H9 (cell line): Measurements from ENCODE around the gene SH3RF3. TPM values are rescaled to one million over a fixed set of nuclear protein-coding genes. Genes with fewer than 3 reads are reported as not detected.

ENCODE experiments used
- DNase-seq: peaks from one replicate; pipeline ENCODE4 v3.0.0-alpha.2; 2017
- H2AFZ ChIP-seq: one replicate; pipeline ENCODE4 v1.6.1; 2013; ENCODE audit warnings: mild to moderate bottlenecking, low read length, control low read depth, moderate library complexity
- H2AK5ac ChIP-seq: 2 replicates; pipeline ENCODE4 v1.6.1; 2013; ENCODE audit warnings: low read length, control low read depth, mixed read lengths; ENCODE audit not compliant: insufficient read length
- H2BK120ac ChIP-seq: one replicate; pipeline ENCODE4 v1.6.1; 2013; ENCODE audit warnings: low read depth, mild to moderate bottlenecking, low read length, control low read depth, inconsistent platforms; ENCODE audit not compliant: poor library complexity, severe bottlenecking
- H2BK12ac ChIP-seq: 2 replicates; pipeline ENCODE4 v1.6.1; 2013; ENCODE audit warnings: low read length, control low read depth, mixed read lengths, low read depth; ENCODE audit not compliant: insufficient read length
- H2BK15ac ChIP-seq: 2 replicates; pipeline ENCODE4 v1.6.1; 2013; ENCODE audit warnings: low read depth, low read length, control low read depth
- H2BK20ac ChIP-seq: one replicate; pipeline ENCODE4 v1.6.1; 2013; ENCODE audit warnings: low read depth, mild to moderate bottlenecking, low read length, control low read depth, inconsistent platforms; ENCODE audit not compliant: poor library complexity, severe bottlenecking
- H2BK5ac ChIP-seq: 2 replicates; pipeline ENCODE4 v1.6.1; 2013; ENCODE audit warnings: low read length, control low read depth, mixed read lengths; ENCODE audit not compliant: insufficient read length
- H3K14ac ChIP-seq: 2 replicates; pipeline ENCODE4 v1.6.1; 2013; ENCODE audit warnings: low read length, control low read depth; ENCODE audit not compliant: insufficient read depth
- H3K18ac ChIP-seq: 2 replicates; pipeline ENCODE4 v1.6.1; 2013; ENCODE audit warnings: low read depth, mild to moderate bottlenecking, mixed read lengths, low read length, control low read depth; ENCODE audit not compliant: insufficient read length
- H3K23ac ChIP-seq: 2 replicates; pipeline ENCODE4 v1.6.1; 2013; ENCODE audit warnings: low read length, control low read depth, mixed read lengths, low read depth; ENCODE audit not compliant: insufficient read length
- H3K23me2 ChIP-seq: 2 replicates; pipeline ENCODE4 v1.6.1; 2013; ENCODE audit warnings: low read depth, mild to moderate bottlenecking, mixed read lengths, low read length, control low read depth; ENCODE audit not compliant: insufficient read length, poor library complexity, severe bottlenecking
- H3K27ac ChIP-seq: 2 replicates; pipeline ENCODE4 v1.5.1; 2013; ENCODE audit warnings: low read length, control low read depth, mixed read lengths, low read depth; ENCODE audit not compliant: insufficient read length
- H3K27me3 ChIP-seq: 2 replicates; pipeline ENCODE4 v1.6.1; 2013; ENCODE audit warnings: low read length, control low read depth, inconsistent platforms; ENCODE audit not compliant: insufficient read depth
- H3K4ac ChIP-seq: 2 replicates; pipeline ENCODE4 v1.6.1; 2013; ENCODE audit warnings: low read depth, mild to moderate bottlenecking, control low read depth, inconsistent platforms, low read length, moderate library complexity
- H3K4me1 ChIP-seq: 2 replicates; pipeline ENCODE4 v1.6.1; 2013; ENCODE audit warnings: low read length, control low read depth, inconsistent platforms; ENCODE audit not compliant: insufficient read depth
- H3K4me2 ChIP-seq: 2 replicates; pipeline ENCODE4 v1.6.1; 2013; ENCODE audit warnings: low read length, control low read depth, mixed read lengths; ENCODE audit not compliant: insufficient read length, insufficient read depth
- H3K56ac ChIP-seq: 2 replicates; pipeline ENCODE4 v1.6.1; 2013; ENCODE audit warnings: low read depth, mild to moderate bottlenecking, mixed read lengths, low read length, control low read depth; ENCODE audit not compliant: insufficient read length
- H3K79me1 ChIP-seq: 2 replicates; pipeline ENCODE4 v1.6.1; 2013; ENCODE audit warnings: low read depth, mild to moderate bottlenecking, moderate library complexity, low read length, control low read depth, inconsistent platforms; ENCODE audit not compliant: insufficient read depth, poor library complexity, severe bottlenecking
- H3K79me2 ChIP-seq: 2 replicates; pipeline ENCODE4 v1.6.1; 2013; ENCODE audit warnings: low read length, control low read depth, inconsistent platforms; ENCODE audit not compliant: insufficient read depth
- H3K9ac ChIP-seq: 2 replicates; pipeline ENCODE4 v1.6.1; 2013; ENCODE audit warnings: low read length, control low read depth, mixed read lengths; ENCODE audit not compliant: insufficient read length; ENCODE audit errors: extremely low read depth
- H3K9me3 ChIP-seq: one replicate; pipeline ENCODE4 v1.6.1; 2013; ENCODE audit warnings: low read depth, low read length, inconsistent platforms; ENCODE audit not compliant: control insufficient read depth
- H3T11ph ChIP-seq: one replicate; pipeline ENCODE4 v1.6.1; 2013; ENCODE audit warnings: mild to moderate bottlenecking, low read length, control low read depth, inconsistent platforms
- H4K20me1 ChIP-seq: one replicate; pipeline ENCODE4 v1.6.1; 2013; ENCODE audit not compliant: control insufficient read depth, insufficient read length, insufficient read depth
- H4K5ac ChIP-seq: 2 replicates; pipeline ENCODE4 v1.6.1; 2013; ENCODE audit warnings: low read depth, mild to moderate bottlenecking, mixed read lengths, low read length, control low read depth; ENCODE audit not compliant: insufficient read length
- H4K8ac ChIP-seq: replicated peaks from 2 replicates; pipeline ENCODE4 v1.6.1; 2013; ENCODE audit warnings: low read length, control low read depth, mixed read lengths, low read depth; ENCODE audit not compliant: insufficient read length
- H4K91ac ChIP-seq: 2 replicates; pipeline ENCODE4 v1.6.1; 2013; ENCODE audit warnings: low read depth, mild to moderate bottlenecking, moderate library complexity, mixed read lengths, low read length, control low read depth; ENCODE audit not compliant: insufficient read length
- H3K27ac Mint-ChIP-seq, 3 experiments: 2 replicates in 2 of 3; 3 replicates in 1 of 3; pipeline ENCODE4 v1.8.0; 2020 to 2021; ENCODE audit warnings: mixed read lengths in 3 of 3, mild to moderate bottlenecking in 1 of 3, moderate library complexity in 1 of 3
- H3K27me3 Mint-ChIP-seq: 2 replicates; pipeline ENCODE4 v1.8.0; 2021; ENCODE audit warnings: low read depth, mild to moderate bottlenecking, moderate library complexity, mixed read lengths
- H3K36me3 Mint-ChIP-seq, 3 experiments: 2 replicates in 2 of 3; 3 replicates in 1 of 3; pipeline ENCODE4 v1.8.0; 2020 to 2021; ENCODE audit warnings: low read depth in 3 of 3, mixed read lengths in 3 of 3; ENCODE audit not compliant: insufficient read depth in 1 of 3
- H3K4me1 Mint-ChIP-seq, 2 experiments: 2 replicates each; pipeline ENCODE4 v1.8.0; 2020; ENCODE audit warnings: mixed read lengths in 2 of 2
- H3K4me3 Mint-ChIP-seq, 2 experiments: 2 replicates in 1 of 2; 3 replicates in 1 of 2; pipeline ENCODE4 v1.8.0; 2020 to 2021; ENCODE audit warnings: mild to moderate bottlenecking in 2 of 2, mixed read lengths in 2 of 2, moderate library complexity in 1 of 2
- H3K9me3 Mint-ChIP-seq, 2 experiments: 2 replicates in 1 of 2; 3 replicates in 1 of 2; pipeline ENCODE4 v1.8.0; 2020; ENCODE audit warnings: mild to moderate bottlenecking in 2 of 2, mixed read lengths in 2 of 2, moderate library complexity in 1 of 2
- CTCF ChIP-seq: fragments of 200-600 bp; sonication (generic); conservative IDR thresholded peaks from 3 replicates; pipeline ENCODE4 v1.8.0; 2021; ENCODE audit warnings: antibody characterized with exemption, mild to moderate bottlenecking
- WGBS: extraction: QIAGEN DNeasy Blood & Tissue Kit; methylation state at CpG from one replicate; pipeline ENCODE4 v1.1.7; 2013; ENCODE audit warnings: missing lambda C conversion rate, low lambda C conversion rate, mixed read lengths; ENCODE audit not compliant: insufficient read length; ENCODE audit errors: extremely low coverage; 5-methylcytosine and 5-hydroxymethylcytosine counted together
- total RNA-seq: library from RNA; stranded (reverse); gene quantifications from 2 replicates; pipeline ENCODE4 v1.2.1, GENCODE V29; 2021

The SH3RF3 gene
- total RNA-seq, 1 experiment from 2014 or later, result 0.46 TPM

DNA sequence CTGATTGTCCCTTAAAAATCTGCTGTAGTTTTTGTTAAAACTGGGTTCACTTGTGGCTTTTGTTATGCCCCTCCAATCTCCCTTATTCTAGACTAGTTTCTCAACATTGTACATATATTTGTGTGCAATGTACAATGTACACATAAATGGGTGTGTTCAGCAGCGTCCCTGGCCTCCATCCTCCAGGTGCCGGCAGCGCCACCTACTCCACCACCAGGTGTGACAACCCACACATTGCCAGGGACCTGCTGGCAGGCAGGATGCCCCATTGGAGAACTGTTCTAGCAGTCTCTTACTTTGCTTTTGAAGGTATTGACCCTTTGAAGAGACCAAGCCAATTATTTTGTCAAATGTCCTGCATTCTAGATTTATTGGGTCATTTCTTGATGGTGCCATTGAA is 75.4 kb downstream of the SH3RF3 start:
- Histone ChIP-seq H2BK15ac (no peak overlapping the region), H4K5ac (no peak overlapping the region), H2BK20ac (no peak overlapping the region), H2BK5ac (no peak overlapping the region), H3K23ac (no peak overlapping the region), H2AK5ac (no peak overlapping the region), H2BK12ac (no peak overlapping the region), H3K56ac (no peak overlapping the region), H4K8ac (no peak overlapping the region), H3K79me1 (no peaks in the 10 kb centered on the region), H3K9ac (no peak overlapping the region), H4K20me1 (no peaks in the 10 kb centered on the region), H3K9me3 (no peaks in the 10 kb centered on the region), H4K91ac (no peak overlapping the region), H3K4me2 (no peak overlapping the region), H3T11ph (no peak overlapping the region), H3K18ac (no peak overlapping the region), H3K27me3 (no peaks in the 10 kb centered on the region), H2AFZ (no peak overlapping the region), H3K23me2 (no peaks in the 10 kb centered on the region), H3K4ac (no peak overlapping the region), H3K27ac (no peak overlapping the region), H3K4me1 (peaks cover 3% of the 10 kb centered on the region; the same call in 1 of the 2 replicates), H3K14ac (no peak overlapping the region), H2BK120ac (no peak overlapping the region), H3K79me2 (no peaks in the 10 kb centered on the region)
- no CpG with 5 or more reads among the region's 3 CpGs for WGBS
- Mint-ChIP-seq H3K36me3 (no peaks in the 10 kb centered on the region), H3K4me1 (peaks cover 0 to 4% of the 10 kb centered on the region in 2 experiments; a peak in 2 of 4 replicates), H3K4me3 (no peak overlapping the region), H3K27me3 (peaks cover 3% of the 10 kb centered on the region; the same call in 1 of the 2 replicates), H3K27ac (no peak overlapping the region; a peak in 1 of 7 replicates), H3K9me3 (peaks cover 0 to under 1% of the 10 kb centered on the region in 2 experiments; a peak in 1 of 5 replicates)
- no peak for TF ChIP-seq CTCF
- DNase-seq, result no peak
